GM15510 (cell line): ENCODE results near the gene FAM210B.

Experiments used
- POLR2A ChIP-seq: IDR thresholded peaks from 3 replicates; pipeline ENCODE4 v1.6.1; 2011; ENCODE audit warnings: borderline replicate concordance; ENCODE audit not compliant: insufficient read length; ENCODE audit errors: extremely low read depth

Gene FAM210B

DNA sequence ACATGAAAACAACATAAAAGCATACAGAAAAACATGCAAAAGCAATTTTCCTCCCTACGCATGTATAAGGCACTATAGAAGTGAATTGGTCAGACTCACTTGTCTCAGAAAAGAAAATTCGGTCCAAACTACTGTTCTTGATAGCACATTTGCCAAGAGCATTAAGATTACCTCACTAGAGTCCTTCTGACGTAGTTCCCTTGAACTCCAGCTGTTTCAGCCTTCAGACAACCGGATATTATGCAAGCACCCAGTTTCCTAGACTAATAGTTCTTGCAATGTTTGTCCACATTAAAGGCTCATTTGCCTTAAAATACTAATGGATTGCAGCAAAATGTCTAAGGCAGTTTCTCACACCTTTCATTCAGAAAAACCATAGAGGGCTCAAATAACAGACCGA, 50.7 kb downstream of the FAM210B start:
- no peak for TF ChIP-seq POLR2A

GRCh38 chr20:56409956-56410355, 51.2 kb downstream of the FAM210B start:
- TF ChIP-seq POLR2A = no peak

DNA sequence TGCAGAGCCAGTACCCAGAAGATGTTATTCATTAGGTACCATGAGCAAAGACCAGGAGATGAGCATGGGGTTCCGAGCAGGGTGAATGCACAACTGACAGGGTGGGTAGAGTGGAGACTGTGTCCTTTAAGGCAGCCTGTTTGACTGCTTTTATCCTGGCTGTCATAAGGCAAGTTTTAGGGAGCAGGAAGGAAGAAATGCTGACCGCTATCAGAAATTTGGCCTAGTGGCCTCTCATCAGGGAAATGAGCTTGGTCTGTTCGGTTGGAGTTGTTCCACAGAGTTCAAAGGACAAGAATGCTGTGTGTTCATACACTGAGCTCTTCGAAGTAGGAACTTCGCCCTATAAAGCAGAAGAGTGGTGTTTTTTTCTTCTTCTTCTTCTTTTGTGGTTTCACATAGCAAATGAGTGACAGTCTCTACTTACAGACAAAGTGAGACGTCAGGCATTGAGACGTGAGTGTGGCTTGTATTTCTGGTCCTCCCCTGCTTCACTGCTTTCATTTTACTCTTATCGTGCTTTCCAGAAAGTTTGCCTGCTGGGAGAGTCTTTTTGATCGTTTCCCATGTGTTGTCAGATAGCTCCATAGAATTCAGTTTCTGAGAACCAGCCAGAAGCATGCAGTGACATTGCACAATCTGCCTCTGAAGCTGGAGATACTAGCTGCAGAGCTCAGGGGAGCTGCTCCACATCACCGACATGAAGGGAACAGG, 53.1 kb downstream of the FAM210B start, which contains the start of gene CASS4:
Gene CASS4, plus strand, starts transcription at position 502 of the 714 bp plus-strand sequence. Its CDS starts 199 bp downstream, at position 701.
- TF ChIP-seq POLR2A = no peak

DNA sequence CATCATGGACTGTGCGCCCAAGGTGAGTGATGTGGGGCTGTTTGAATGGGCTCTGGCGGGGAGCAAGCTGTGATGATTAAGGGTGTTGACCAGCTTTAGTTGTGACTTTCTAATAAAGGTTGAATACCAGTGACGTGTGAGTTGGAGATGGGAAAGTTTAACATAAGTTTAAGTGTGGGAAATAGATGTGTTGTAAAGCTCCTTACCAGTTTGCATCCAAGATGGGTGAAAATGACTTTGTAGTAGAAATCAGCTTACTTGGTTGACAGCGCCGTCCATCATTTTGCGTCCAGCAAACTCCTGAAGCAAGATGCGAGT, 53.7 kb downstream of the FAM210B start:
- TF ChIP-seq POLR2A = no peak

DNA sequence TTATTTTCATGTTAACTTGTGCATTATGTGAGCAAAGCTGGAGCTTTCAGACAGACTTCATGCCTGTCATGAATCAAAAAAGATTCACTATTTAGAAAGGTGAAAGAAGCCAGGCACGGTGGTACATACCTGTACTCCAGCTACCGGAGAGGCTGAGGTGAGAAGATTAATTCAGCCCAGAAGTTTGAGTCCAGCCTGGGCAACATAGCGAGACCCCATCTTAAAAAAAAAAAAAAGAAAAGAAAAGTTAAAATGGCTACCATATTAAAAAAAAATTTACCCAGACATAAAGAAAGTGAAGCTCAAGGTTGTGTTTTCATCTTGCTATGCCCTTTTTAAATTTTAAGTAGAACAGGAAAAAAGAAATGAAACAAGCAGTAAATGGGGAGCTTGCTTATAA, 54.2 kb downstream of the FAM210B start:
- no peak for TF ChIP-seq POLR2A

GRCh38 chr20:56414842-56415765, 56.3 kb downstream of the FAM210B start:
- TF ChIP-seq POLR2A = no peak

GRCh38 chr20:56417402-56417801, 58.6 kb downstream of the FAM210B start:
- TF ChIP-seq POLR2A = no peak

DNA sequence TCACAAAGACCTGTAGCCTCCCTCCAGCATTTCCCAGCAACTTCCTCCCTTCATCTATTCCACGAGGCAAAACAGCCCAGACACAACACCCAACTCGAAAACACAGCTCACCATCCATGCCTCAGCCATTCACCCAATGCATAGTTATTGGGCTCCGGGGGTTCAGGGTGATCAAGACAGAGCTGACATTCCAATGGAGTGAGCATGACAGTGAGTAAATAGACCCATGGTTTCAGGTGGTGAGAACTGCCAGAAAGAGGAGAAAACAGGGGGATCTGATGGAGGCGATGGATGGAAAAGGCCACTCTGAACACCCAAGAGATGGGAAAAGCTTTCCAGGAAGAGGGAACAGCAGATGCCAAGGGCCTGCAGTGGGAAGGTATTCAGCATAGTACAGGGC, 59.1 kb downstream of the FAM210B start:
- no peak for TF ChIP-seq POLR2A
